HEK293T (cell line): ENCODE results near the gene CHMP1A.
"Not testable (repeated sequence)": the region's sequence is repeated elsewhere in the genome, so short reads cannot be mapped to it uniquely, and the experiment has no call there.

Experiments
- CTCF ChIA-PET: fragments of 350-600 bp; formaldehyde crosslinking; extraction: SDS; loops from one replicate; lab custom pipeline; 2021; ENCODE audit warnings: antibody characterized with exemption, inconsistent platforms; lab: Yijun Ruan, JAX
- POLR2A ChIA-PET: fragments of 350-600 bp; formaldehyde crosslinking; extraction: SDS; loops from one replicate; lab custom pipeline; 2020; ENCODE audit warnings: antibody characterized with exemption, inconsistent platforms; lab: Yijun Ruan, JAX
- DNase-seq: peaks from one replicate; pipeline ENCODE4 v3.0.0; 2012; ENCODE audit warnings: mixed read lengths; ENCODE audit errors: extremely low spot score
- ARNT ChIP-seq: fragments of 450-650 bp; IDR thresholded peaks from 2 replicates; pipeline ENCODE4 v1.6.1; 2017; ENCODE audit warnings: mild to moderate bottlenecking
- BHLHE40 ChIP-seq: fragments of 450-650 bp; IDR thresholded peaks from 2 replicates; pipeline ENCODE4 v1.6.1; 2016; ENCODE audit warnings: mild to moderate bottlenecking, moderate library complexity, borderline replicate concordance
- CTBP1 ChIP-seq: fragments of 450-650 bp; IDR thresholded peaks from 2 replicates; pipeline ENCODE4 v1.6.1; 2016; ENCODE audit warnings: borderline replicate concordance
- ELF4 ChIP-seq: fragments of 450-650 bp; IDR thresholded peaks from 2 replicates; pipeline ENCODE4 v1.6.1; 2017; ENCODE audit warnings: antibody characterized with exemption
- FOXA1 ChIP-seq: fragments of 450-650 bp; IDR thresholded peaks from 2 replicates; pipeline ENCODE4 v1.6.1; 2016; ENCODE audit warnings: mild to moderate bottlenecking
- FOXK2 ChIP-seq: fragments of 450-650 bp; IDR thresholded peaks from 2 replicates; pipeline ENCODE4 v1.6.1; 2016; ENCODE audit warnings: mild to moderate bottlenecking
- FOXM1 ChIP-seq: fragments of 450-650 bp; IDR thresholded peaks from 2 replicates; pipeline ENCODE4 v1.6.1; 2017; ENCODE audit warnings: mild to moderate bottlenecking, borderline replicate concordance
- HDGF ChIP-seq: fragments of 450-650 bp; IDR thresholded peaks from 2 replicates; pipeline ENCODE4 v1.6.1; 2017; ENCODE audit warnings: antibody characterized with exemption, borderline replicate concordance
- L3MBTL2 ChIP-seq: fragments of 450-650 bp; conservative IDR thresholded peaks from 2 replicates; pipeline ENCODE4 v1.6.1; 2016; ENCODE audit warnings: mild to moderate bottlenecking
- LEF1 ChIP-seq: fragments of 450-650 bp; IDR thresholded peaks from 2 replicates; pipeline ENCODE4 v1.6.1; 2017; ENCODE audit warnings: mild to moderate bottlenecking, borderline replicate concordance
- NFRKB ChIP-seq: fragments of 450-650 bp; IDR thresholded peaks from 2 replicates; pipeline ENCODE4 v1.6.1; 2016; ENCODE audit warnings: mild to moderate bottlenecking, moderate library complexity
- PKNOX1 ChIP-seq: fragments of 450-650 bp; IDR thresholded peaks from 2 replicates; pipeline ENCODE4 v1.6.1; 2016
- SP1 ChIP-seq: fragments of 450-650 bp; IDR thresholded peaks from 2 replicates; pipeline ENCODE4 v1.6.1; 2017
- SUZ12 ChIP-seq: fragments of 450-650 bp; IDR thresholded peaks from 2 replicates; pipeline ENCODE4 v1.6.1; 2016; ENCODE audit warnings: mild to moderate bottlenecking
- TARDBP ChIP-seq: fragments of 450-650 bp; IDR thresholded peaks from 2 replicates; pipeline ENCODE4 v1.6.1; 2016
- ZNF384 ChIP-seq: fragments of 450-650 bp; IDR thresholded peaks from 2 replicates; pipeline ENCODE4 v1.6.1; 2016

CHMP1A gene

GRCh38 chr16:89697616-89698331 is 40.3 kb upstream of the CHMP1A start:
- TF ChIP-seq L3MBTL2 (no peak), TARDBP (no peak), CTBP1 (no peak), ZNF384 (no peak), FOXM1 (no peak), FOXK2 (no peak), SUZ12 (no peak), BHLHE40 (no peak), ELF4 (no peak), ARNT (no peak), NFRKB (no peak), FOXA1 (no peak), LEF1 (no peak), PKNOX1 (no peak), HDGF (no peak), SP1 (no peak)
- POLR2A ChIA-PET = interaction anchor here (0.8 to 1.5 kb wide), 4 partner anchors 8 to 37 kb away, joined by 3 to 6 read pairs (median 3); partner anchors contain the start of gene CDK10
- DNase-seq = no peak
- CTCF ChIA-PET = interaction anchor here (0.6 kb wide), 1 partner anchor 17 kb away, joined by 3 read pairs; no protein-coding TSS in a partner anchor

GRCh38 chr16:89697161-89697615 is 39.7 kb upstream of the CHMP1A start:
- ChIA-PET CTCF (interaction anchor here (0.6 kb wide), 1 partner anchor 17 kb away, joined by 3 read pairs; no protein-coding TSS in a partner anchor), POLR2A (interaction anchor here (0.8 to 2.8 kb wide), 5 partner anchors 9 to 37 kb away, joined by 3 to 10 read pairs (median 3); partner anchors contain the start of gene CDK10)
- TF ChIP-seq HDGF = no peak
- no peak for TF ChIP-seq SP1
- TF ChIP-seq ZNF384 = no peak
- no peak for TF ChIP-seq PKNOX1
- TF ChIP-seq BHLHE40 = no peak
- no peak for TF ChIP-seq NFRKB
- TF ChIP-seq FOXK2 = no peak
- no peak for TF ChIP-seq FOXA1
- TF ChIP-seq FOXM1 = no peak
- TF ChIP-seq ARNT = no peak
- TF ChIP-seq SUZ12 = no peak
- no peak for TF ChIP-seq LEF1
- TF ChIP-seq ELF4 = no peak
- DNase-seq = no peak

- POLR2A ChIA-PET = interaction anchor here (0.8 to 2.8 kb wide), 3 partner anchors 9 to 15 kb away, joined by 3 to 10 read pairs (median 3); partner anchors contain the start of gene CDK10
- TF ChIP-seq ZNF384 = no peak
- TF ChIP-seq TARDBP = no peak
- no peak for DNase-seq
- CTCF ChIA-PET = no interaction called here
These were observed 39.2 kb upstream of the CHMP1A start for GRCh38 chr16:89696670-89697128.

- TF ChIP-seq HDGF = no peak
- TF ChIP-seq BHLHE40 = no peak
- no peak for TF ChIP-seq ARNT
- TF ChIP-seq TARDBP = no peak
- no peak for TF ChIP-seq LEF1
- TF ChIP-seq L3MBTL2 = no peak
- no peak for TF ChIP-seq PKNOX1
- TF ChIP-seq SUZ12 = no peak
- TF ChIP-seq FOXK2 = no peak
- TF ChIP-seq NFRKB = no peak
- TF ChIP-seq ZNF384 = no peak
- CTCF ChIA-PET = interaction anchor here (1.5 kb wide), 1 partner anchor 10 kb away, joined by 4 read pairs; no protein-coding TSS in a partner anchor
- POLR2A ChIA-PET = interaction anchor here (2.8 kb wide), 1 partner anchor 9 kb away, joined by 10 read pairs; the partner anchor contains the start of gene CDK10
- no peak for DNase-seq
These were observed 38.6 kb upstream of the CHMP1A start for GRCh38 chr16:89695875-89696669.

GRCh38 chr16:89695086-89695874 is 37.8 kb upstream of the CHMP1A start:
- DNase-seq = no peak
- ChIA-PET POLR2A (interaction anchor here (2.0 to 2.8 kb wide), 2 partner anchors 9 to 12 kb away, joined by 5 to 10 read pairs; partner anchors contain the start of gene CDK10), CTCF (interaction anchor here (1.5 kb wide), 1 partner anchor 11 kb away, joined by 4 read pairs; no protein-coding TSS in a partner anchor)
- TF ChIP-seq TARDBP (no peak), ZNF384 (no peak), PKNOX1 (no peak), SP1 (no peak), L3MBTL2 (no peak), LEF1 (no peak), FOXA1 (no peak), ARNT (no peak), CTBP1 (no peak), ELF4 (no peak), FOXK2 (no peak)

GRCh38 chr16:89694784-89695085 is 37.2 kb upstream of the CHMP1A start:
- DNase-seq = not testable (repeated sequence)
- CTCF ChIA-PET = interaction anchor here (1.5 kb wide), 1 partner anchor 11 kb away, joined by 4 read pairs; no protein-coding TSS in a partner anchor
- POLR2A ChIA-PET = interaction anchor here (2.0 to 2.8 kb wide), 2 partner anchors 8 to 13 kb away, joined by 5 to 10 read pairs; partner anchors contain the start of gene CDK10
